ENCODE data around the gene ADPGK.
"Not testable (repeated sequence)": the region's sequence is repeated elsewhere in the genome, so short reads cannot be mapped to it uniquely, and the experiment has no call there.

The ADPGK gene

GRCh38 chr15:72735111-72735510 is 48.4 kb downstream of the ADPGK start:
- Histone ChIP-seq H3K9me3 (ENCODE audit: control insufficient read depth, insufficient read depth, low read length) (no peaks in the 10 kb centered on the region), H3K36me3 (ENCODE audit: control insufficient read depth, insufficient read depth, low read length) (peaks cover 3% of the 10 kb centered on the region), H3K9ac (ENCODE audit: low read depth, low read length) (no peak overlapping the region), H3K4me3 (ENCODE audit: low read depth, low read length) (no peak overlapping the region), H3K27me3 (ENCODE audit: control insufficient read depth, insufficient read depth, low read length) (no peaks in the 10 kb centered on the region), H3K4me1 (ENCODE audit: control insufficient read depth, insufficient read depth, low read length) (no peaks in the 10 kb centered on the region)

GRCh38 chr15:72733941-72734738 is 49.4 kb downstream of the ADPGK start:
- Histone ChIP-seq H3K36me3 (ENCODE audit: control insufficient read depth, insufficient read depth, low read length) (peaks cover 3% of the 10 kb centered on the region), H3K9me3 (ENCODE audit: control insufficient read depth, insufficient read depth, low read length) (no peaks in the 10 kb centered on the region), H3K4me3 (ENCODE audit: low read depth, low read length) (no peak overlapping the region)

GRCh38 chr15:72732516-72732915 is 51.0 kb downstream of the ADPGK start:
- Histone ChIP-seq H3K4me1 (ENCODE audit: control insufficient read depth, insufficient read depth, low read length) (peaks cover 2% of the 10 kb centered on the region), H3K9ac (ENCODE audit: low read depth, low read length) (no peak overlapping the region), H3K9me3 (ENCODE audit: control insufficient read depth, insufficient read depth, low read length) (no peaks in the 10 kb centered on the region), H3K4me3 (ENCODE audit: low read depth, low read length) (no peak overlapping the region), H3K36me3 (ENCODE audit: control insufficient read depth, insufficient read depth, low read length) (peaks cover 3% of the 10 kb centered on the region), H3K27me3 (ENCODE audit: control insufficient read depth, insufficient read depth, low read length) (no peaks in the 10 kb centered on the region)

More at GRCh38 chr15:72733941-72734738, 49.4 kb downstream of the ADPGK start:
- no peak overlapping the region for H3K9ac ChIP-seq (ENCODE audit: low read depth, low read length)
- no peaks in the 10 kb centered on the region for H3K4me1 ChIP-seq (ENCODE audit: control insufficient read depth, insufficient read depth, low read length)
- H3K27me3 ChIP-seq (ENCODE audit: control insufficient read depth, insufficient read depth, low read length): no peaks in the 10 kb centered on the region

- H3K4me1 ChIP-seq (ENCODE audit: control insufficient read depth, insufficient read depth, low read length): peaks cover 2% of the 10 kb centered on the region
- no peaks in the 10 kb centered on the region for H3K27me3 ChIP-seq (ENCODE audit: control insufficient read depth, insufficient read depth, low read length)
- no peak overlapping the region for H3K4me3 ChIP-seq (ENCODE audit: low read depth, low read length)
- no peaks in the 10 kb centered on the region for H3K9me3 ChIP-seq (ENCODE audit: control insufficient read depth, insufficient read depth, low read length)
- no peak overlapping the region for H3K9ac ChIP-seq (ENCODE audit: low read depth, low read length)
- H3K36me3 ChIP-seq (ENCODE audit: control insufficient read depth, insufficient read depth, low read length): peaks cover 3% of the 10 kb centered on the region
Measured at GRCh38 chr15:72732086-72732485, 51.5 kb downstream of the ADPGK start.

- peaks cover 2% of the 10 kb centered on the region for H3K4me1 ChIP-seq (ENCODE audit: control insufficient read depth, insufficient read depth, low read length)
- no peak overlapping the region for H3K4me3 ChIP-seq (ENCODE audit: low read depth, low read length)
- peaks cover 3% of the 10 kb centered on the region for H3K36me3 ChIP-seq (ENCODE audit: control insufficient read depth, insufficient read depth, low read length)
- no peak overlapping the region for H3K9ac ChIP-seq (ENCODE audit: low read depth, low read length)
- no peaks in the 10 kb centered on the region for H3K9me3 ChIP-seq (ENCODE audit: control insufficient read depth, insufficient read depth, low read length)
- no peaks in the 10 kb centered on the region for H3K27me3 ChIP-seq (ENCODE audit: control insufficient read depth, insufficient read depth, low read length)
Measured at GRCh38 chr15:72728821-72729220, 54.7 kb downstream of the ADPGK start.

GRCh38 chr15:72728249-72728648 is 55.3 kb downstream of the ADPGK start:
- H3K27me3 ChIP-seq (ENCODE audit: control insufficient read depth, insufficient read depth, low read length); H3K4me3 ChIP-seq (ENCODE audit: low read depth, low read length); H3K36me3 ChIP-seq (ENCODE audit: control insufficient read depth, insufficient read depth, low read length); H3K9ac ChIP-seq (ENCODE audit: low read depth, low read length); H3K4me1 ChIP-seq (ENCODE audit: control insufficient read depth, insufficient read depth, low read length); H3K9me3 ChIP-seq (ENCODE audit: control insufficient read depth, insufficient read depth, low read length): not testable (repeated sequence)

- peaks cover 3% of the 10 kb centered on the region for H3K36me3 ChIP-seq (ENCODE audit: control insufficient read depth, insufficient read depth, low read length)
- H3K27me3 ChIP-seq (ENCODE audit: control insufficient read depth, insufficient read depth, low read length): no peaks in the 10 kb centered on the region
- H3K4me1 ChIP-seq (ENCODE audit: control insufficient read depth, insufficient read depth, low read length): peaks cover 5% of the 10 kb centered on the region
- no peak overlapping the region for H3K9ac ChIP-seq (ENCODE audit: low read depth, low read length)
- H3K4me3 ChIP-seq (ENCODE audit: low read depth, low read length): no peak overlapping the region
- no peaks in the 10 kb centered on the region for H3K9me3 ChIP-seq (ENCODE audit: control insufficient read depth, insufficient read depth, low read length)
Measured at GRCh38 chr15:72727154-72727553, 56.4 kb downstream of the ADPGK start.

- H3K36me3 ChIP-seq (ENCODE audit: control insufficient read depth, insufficient read depth, low read length); H3K9me3 ChIP-seq (ENCODE audit: control insufficient read depth, insufficient read depth, low read length); H3K27me3 ChIP-seq (ENCODE audit: control insufficient read depth, insufficient read depth, low read length); H3K4me1 ChIP-seq (ENCODE audit: control insufficient read depth, insufficient read depth, low read length); H3K4me3 ChIP-seq (ENCODE audit: low read depth, low read length); H3K9ac ChIP-seq (ENCODE audit: low read depth, low read length): not testable (repeated sequence)
Measured at GRCh38 chr15:72725851-72726250, 57.7 kb downstream of the ADPGK start.

- H3K9me3 ChIP-seq (ENCODE audit: control insufficient read depth, insufficient read depth, low read length): no peaks in the 10 kb centered on the region
- peaks cover 5% of the 10 kb centered on the region for H3K4me1 ChIP-seq (ENCODE audit: control insufficient read depth, insufficient read depth, low read length)
- no peaks in the 10 kb centered on the region for H3K27me3 ChIP-seq (ENCODE audit: control insufficient read depth, insufficient read depth, low read length)
- no peak overlapping the region for H3K4me3 ChIP-seq (ENCODE audit: low read depth, low read length)
- no peak overlapping the region for H3K9ac ChIP-seq (ENCODE audit: low read depth, low read length)
- no peaks in the 10 kb centered on the region for H3K36me3 ChIP-seq (ENCODE audit: control insufficient read depth, insufficient read depth, low read length)
Measured at GRCh38 chr15:72725446-72725845, 58.1 kb downstream of the ADPGK start.

- no peaks in the 10 kb centered on the region for H3K27me3 ChIP-seq (ENCODE audit: control insufficient read depth, insufficient read depth, low read length)
- no peaks in the 10 kb centered on the region for H3K36me3 ChIP-seq (ENCODE audit: control insufficient read depth, insufficient read depth, low read length)
- no peak overlapping the region for H3K9ac ChIP-seq (ENCODE audit: low read depth, low read length)
- H3K4me1 ChIP-seq (ENCODE audit: control insufficient read depth, insufficient read depth, low read length): peaks cover 5% of the 10 kb centered on the region
- H3K9me3 ChIP-seq (ENCODE audit: control insufficient read depth, insufficient read depth, low read length): no peaks in the 10 kb centered on the region
- H3K4me3 ChIP-seq (ENCODE audit: low read depth, low read length): no peak overlapping the region
Measured at GRCh38 chr15:72724028-72724427, 59.5 kb downstream of the ADPGK start.

- H3K27me3 ChIP-seq (ENCODE audit: control insufficient read depth, insufficient read depth, low read length): no peaks in the 10 kb centered on the region
- H3K4me3 ChIP-seq (ENCODE audit: low read depth, low read length): no peak overlapping the region
- H3K9ac ChIP-seq (ENCODE audit: low read depth, low read length): no peak overlapping the region
- peaks cover 4% of the 10 kb centered on the region for H3K4me1 ChIP-seq (ENCODE audit: control insufficient read depth, insufficient read depth, low read length)
- H3K9me3 ChIP-seq (ENCODE audit: control insufficient read depth, insufficient read depth, low read length): no peaks in the 10 kb centered on the region
- H3K36me3 ChIP-seq (ENCODE audit: control insufficient read depth, insufficient read depth, low read length): no peaks in the 10 kb centered on the region
Measured at GRCh38 chr15:72722071-72722696, 61.4 kb downstream of the ADPGK start.

Data from iPS-15b (cell line).